Epithelial cell of esophagus (primary cell): Measurements from ENCODE around the gene SHISA8.

Experiments
- DNase-seq: peaks from one replicate; pipeline ENCODE4 v3.0.0; 2010; ENCODE audit warnings: low read depth
- H3K4me3 ChIP-seq: 2 replicates; pipeline ENCODE4 v1.5.1; 2011; ENCODE audit warnings: mild to moderate bottlenecking, low read length, control low read depth
- CTCF ChIP-seq: IDR thresholded peaks from 2 replicates; pipeline ENCODE4 v1.5.1; 2011; ENCODE audit warnings: low read depth, mild to moderate bottlenecking, low read length, control low read depth, inconsistent platforms; ENCODE audit not compliant: insufficient read depth; ENCODE audit errors: missing control alignments

The SHISA8 gene

GRCh38 chr22:41933411-41934177, 18.7 kb upstream of the SHISA8 start:
- DNase-seq, result no peak
- TF ChIP-seq CTCF, result no peak
- H3K4me3 ChIP-seq, result no peak overlapping the region

GRCh38 chr22:41932353-41932752, 17.5 kb upstream of the SHISA8 start:
- TF ChIP-seq CTCF, result no peak
- no peak for DNase-seq
- no peak overlapping the region for H3K4me3 ChIP-seq

- no peak for DNase-seq
Observed at GRCh38 chr22:41931701-41932269, 16.9 kb upstream of the SHISA8 start.

GRCh38 chr22:41929418-41929810, 14.5 kb upstream of the SHISA8 start:
- DNase-seq, result no peak
- TF ChIP-seq CTCF, result no peak
- no peak overlapping the region for H3K4me3 ChIP-seq

More at GRCh38 chr22:41931701-41932269, 16.9 kb upstream of the SHISA8 start:
- no peak overlapping the region for H3K4me3 ChIP-seq
- no peak for TF ChIP-seq CTCF

- no peak for DNase-seq
- TF ChIP-seq CTCF, result no peak
- H3K4me3 ChIP-seq, result no peak overlapping the region
Observed at GRCh38 chr22:41928593-41929417, 13.9 kb upstream of the SHISA8 start.

- no peak for TF ChIP-seq CTCF
- no peak overlapping the region for H3K4me3 ChIP-seq
- no peak for DNase-seq
Observed at GRCh38 chr22:41927813-41928212, 12.9 kb upstream of the SHISA8 start.
